SU-DHL-6 (cell line): ENCODE results near the gene NR2F2.

Experiments
- H2AFZ ChIP-seq: fragments of 200-600 bp; sonication (generic); 2 replicates; pipeline ENCODE4 v1.6.1; 2014; ENCODE audit warnings: low read depth, mild to moderate bottlenecking, moderate library complexity, mixed read lengths, antibody characterized with exemption, low read length; ENCODE audit not compliant: severe bottlenecking
- H3F3A ChIP-seq: fragments of 200-600 bp; shearing (Covaris generic); 2 replicates; pipeline ENCODE4 v1.6.0; 2016; ENCODE audit warnings: antibody characterized with exemption, mild to moderate bottlenecking; ENCODE audit not compliant: insufficient read depth
- H3K27ac ChIP-seq: fragments of 200-600 bp; sonication (generic); 2 replicates; pipeline ENCODE4 v1.5.1; 2016; ENCODE audit warnings: low read depth, mild to moderate bottlenecking, low read length, moderate library complexity, mixed read lengths
- H3K27me3 ChIP-seq: fragments of 200-600 bp; sonication (generic), shearing (Covaris generic); 2 replicates; pipeline ENCODE4 v1.6.0; 2014; ENCODE audit warnings: mild to moderate bottlenecking, low read length
- H3K36me3 ChIP-seq: fragments of 200-600 bp; sonication (generic); 2 replicates; pipeline ENCODE4 v1.6.1; 2014; ENCODE audit warnings: mild to moderate bottlenecking, low read length, mixed read lengths
- H3K4me2 ChIP-seq: fragments of 300-600, 200-600 bp; shearing (Covaris generic), sonication (generic); 2 replicates; pipeline ENCODE4 v1.6.0; 2014; ENCODE audit warnings: low read length, low read depth, mild to moderate bottlenecking; ENCODE audit not compliant: poor library complexity, severe bottlenecking
- H3K4me3 ChIP-seq: fragments of 200-600 bp; sonication (generic); 2 replicates; pipeline ENCODE4 v1.5.1; 2014; ENCODE audit warnings: antibody characterized with exemption, low read length, mild to moderate bottlenecking, mixed read lengths; ENCODE audit not compliant: insufficient read depth, poor library complexity, severe bottlenecking
- H3K79me2 ChIP-seq: fragments of 200-600 bp; sonication (generic); 2 replicates; pipeline ENCODE4 v1.6.1; 2014; ENCODE audit warnings: mild to moderate bottlenecking, low read length, moderate library complexity; ENCODE audit not compliant: insufficient read depth
- H3K9ac ChIP-seq: fragments of 200-600 bp; sonication (generic); 2 replicates; pipeline ENCODE4 v1.7.0; 2014; ENCODE audit warnings: mild to moderate bottlenecking, low read length
- H3K9me2 ChIP-seq: fragments of 200-600 bp; sonication (generic); replicated peaks from 2 replicates; pipeline ENCODE4 v1.6.1; 2014; ENCODE audit warnings: low read length; ENCODE audit not compliant: insufficient read depth
- H3K9me3 ChIP-seq: fragments of 200-600 bp; sonication (generic); 2 replicates; pipeline ENCODE4 v1.6.1; 2014; ENCODE audit warnings: low read length, mixed read lengths; ENCODE audit not compliant: insufficient read depth
- H4K20me1 ChIP-seq: fragments of 200-600 bp; sonication (generic); 2 replicates; pipeline ENCODE4 v1.6.1; 2014; ENCODE audit warnings: low read depth, mild to moderate bottlenecking, antibody characterized with exemption, low read length, moderate library complexity, mixed read lengths
- EZH2phosphoT487 ChIP-seq: fragments of 200-600 bp; sonication (generic), shearing (Covaris generic); conservative IDR thresholded peaks from 2 replicates; pipeline ENCODE4 v1.6.1; 2018; ENCODE audit warnings: mild to moderate bottlenecking, antibody characterized with exemption, low read length, moderate library complexity, mixed read lengths
- TF ChIP-seq, protein P1 (sequence below): fragments of 200-600 bp; sonication (generic); IDR thresholded peaks from one replicate; pipeline ENCODE4 v1.5.1; 2017; ENCODE audit warnings: antibody characterized with exemption, mild to moderate bottlenecking, low read length, moderate library complexity; ENCODE audit not compliant: insufficient read depth, poor library complexity, severe bottlenecking

NR2F2 gene

DNA sequence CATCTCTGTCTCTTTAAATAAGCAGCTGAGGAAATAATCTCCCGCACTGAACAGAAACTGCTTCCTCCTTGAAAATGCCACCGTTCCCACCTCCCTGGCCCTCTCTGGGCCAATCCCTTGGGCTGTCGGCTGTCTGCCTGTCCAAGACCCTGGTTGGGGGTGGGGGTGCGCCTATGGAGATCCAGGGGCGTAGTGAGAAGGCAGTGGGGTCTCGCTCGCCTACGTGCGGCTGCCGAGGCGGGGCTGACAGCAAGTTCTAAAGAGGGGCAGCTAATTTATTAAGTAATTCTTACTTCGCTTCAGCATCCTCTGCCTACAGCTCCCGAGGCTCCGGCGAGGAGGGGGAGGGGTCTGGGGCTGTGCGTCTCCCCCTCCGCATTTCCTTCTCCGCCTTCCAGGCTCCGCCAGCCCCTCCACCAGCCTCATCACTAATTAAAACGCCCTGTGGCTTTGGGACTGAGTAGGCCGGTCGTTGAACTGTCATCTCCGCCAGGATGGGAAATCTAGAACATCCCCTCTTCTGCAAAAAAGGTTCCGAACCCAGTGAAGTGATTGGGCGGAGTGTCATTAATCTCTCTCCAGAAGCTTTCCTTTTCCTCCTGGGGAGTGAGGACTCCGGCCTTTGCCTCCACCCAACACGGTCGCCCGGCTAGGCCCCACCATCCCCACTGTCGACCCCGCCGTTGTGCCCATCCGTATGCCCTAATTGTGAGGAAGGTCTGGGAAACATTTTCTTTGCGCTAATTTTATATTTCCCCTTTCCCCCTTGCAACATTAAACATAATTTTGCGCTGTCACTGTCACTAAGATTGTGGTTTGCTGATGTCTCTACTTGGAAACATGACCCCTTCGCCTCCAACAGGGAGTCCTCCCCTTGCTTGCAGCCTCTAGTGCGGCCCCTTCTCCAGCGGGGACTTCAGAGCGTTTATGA, 16.9 kb downstream of the NR2F2 start:
- TF ChIP-seq EZH2phosphoT487, result no peak
- TF ChIP-seq, protein P1, sequence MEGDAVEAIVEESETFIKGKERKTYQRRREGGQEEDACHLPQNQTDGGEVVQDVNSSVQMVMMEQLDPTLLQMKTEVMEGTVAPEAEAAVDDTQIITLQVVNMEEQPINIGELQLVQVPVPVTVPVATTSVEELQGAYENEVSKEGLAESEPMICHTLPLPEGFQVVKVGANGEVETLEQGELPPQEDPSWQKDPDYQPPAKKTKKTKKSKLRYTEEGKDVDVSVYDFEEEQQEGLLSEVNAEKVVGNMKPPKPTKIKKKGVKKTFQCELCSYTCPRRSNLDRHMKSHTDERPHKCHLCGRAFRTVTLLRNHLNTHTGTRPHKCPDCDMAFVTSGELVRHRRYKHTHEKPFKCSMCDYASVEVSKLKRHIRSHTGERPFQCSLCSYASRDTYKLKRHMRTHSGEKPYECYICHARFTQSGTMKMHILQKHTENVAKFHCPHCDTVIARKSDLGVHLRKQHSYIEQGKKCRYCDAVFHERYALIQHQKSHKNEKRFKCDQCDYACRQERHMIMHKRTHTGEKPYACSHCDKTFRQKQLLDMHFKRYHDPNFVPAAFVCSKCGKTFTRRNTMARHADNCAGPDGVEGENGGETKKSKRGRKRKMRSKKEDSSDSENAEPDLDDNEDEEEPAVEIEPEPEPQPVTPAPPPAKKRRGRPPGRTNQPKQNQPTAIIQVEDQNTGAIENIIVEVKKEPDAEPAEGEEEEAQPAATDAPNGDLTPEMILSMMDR, result no peak
- H3K27ac ChIP-seq, result no peak overlapping the region

DNA sequence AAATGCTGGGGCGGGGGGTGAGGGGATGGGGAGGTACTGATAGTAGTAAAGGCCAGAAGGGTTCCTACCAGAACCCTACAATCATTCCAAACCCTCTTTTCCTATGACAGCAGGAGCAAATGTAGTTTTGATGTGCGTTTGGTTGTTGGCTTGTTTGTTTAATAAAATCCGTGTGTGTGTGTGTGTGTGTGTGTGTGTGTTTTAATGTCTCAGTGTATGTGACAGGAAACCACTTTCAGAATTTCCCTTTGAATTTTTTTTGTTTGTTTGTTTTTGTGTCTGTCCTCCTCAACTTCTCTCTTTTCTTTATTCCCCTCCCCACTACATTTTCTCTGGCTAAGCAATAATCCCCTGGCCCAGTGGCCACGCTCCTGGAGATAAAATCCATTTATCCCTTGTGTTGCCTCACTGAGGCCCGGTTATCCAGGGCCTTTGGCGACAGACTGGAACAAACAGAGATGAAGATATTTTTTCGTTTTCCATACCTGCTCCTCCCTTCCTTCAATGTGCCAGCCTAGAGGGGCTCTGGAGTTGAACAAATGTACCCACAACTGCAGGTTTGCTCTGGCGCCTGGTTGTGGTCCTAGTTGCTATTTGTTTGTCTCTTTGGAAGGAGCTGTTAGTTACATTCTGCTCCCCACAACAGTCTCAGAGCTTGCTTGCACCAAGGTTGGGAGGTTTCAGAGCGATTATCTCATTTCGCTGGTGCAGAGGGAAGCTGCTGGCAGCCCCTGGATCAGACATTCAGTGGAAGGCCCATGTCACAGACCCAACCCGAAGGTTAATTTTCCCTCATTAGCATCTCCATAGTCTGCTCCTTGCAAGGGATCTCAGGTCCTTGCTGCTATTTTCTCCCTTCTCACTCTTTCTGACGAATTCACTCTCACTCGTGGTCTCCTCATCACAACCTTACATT, 17.9 kb downstream of the NR2F2 start:
- H4K20me1 ChIP-seq, result no peaks in the 10 kb centered on the region
- H3K4me2 ChIP-seq, result no peak overlapping the region
- H3K9me3 ChIP-seq, result no peaks in the 10 kb centered on the region
- H3K9ac ChIP-seq, result no peak overlapping the region
- H3K9me2 ChIP-seq, result no peaks in the 10 kb centered on the region
- H3F3A ChIP-seq, result no peaks in the 10 kb centered on the region
- TF ChIP-seq EZH2phosphoT487, result no peak
- TF ChIP-seq, protein P1, result no peak
- H3K36me3 ChIP-seq, result no peaks in the 10 kb centered on the region
- H2AFZ ChIP-seq, result no peak overlapping the region
- no peaks in the 10 kb centered on the region for H3K79me2 ChIP-seq
- H3K27ac ChIP-seq, result no peak overlapping the region
- H3K27me3 ChIP-seq, result no peaks in the 10 kb centered on the region
- H3K4me3 ChIP-seq, result no peak overlapping the region

More for the DNA sequence above, 16.9 kb downstream of the NR2F2 start:
- Histone ChIP-seq H3K9me2 (no peaks in the 10 kb centered on the region), H3K9me3 (no peaks in the 10 kb centered on the region), H3K4me3 (no peak overlapping the region), H3K27me3 (no peaks in the 10 kb centered on the region), H3K4me2 (no peak overlapping the region), H2AFZ (no peak overlapping the region), H3K9ac (no peak overlapping the region), H3K36me3 (no peaks in the 10 kb centered on the region), H4K20me1 (no peaks in the 10 kb centered on the region), H3F3A (no peaks in the 10 kb centered on the region), H3K79me2 (no peaks in the 10 kb centered on the region)

DNA sequence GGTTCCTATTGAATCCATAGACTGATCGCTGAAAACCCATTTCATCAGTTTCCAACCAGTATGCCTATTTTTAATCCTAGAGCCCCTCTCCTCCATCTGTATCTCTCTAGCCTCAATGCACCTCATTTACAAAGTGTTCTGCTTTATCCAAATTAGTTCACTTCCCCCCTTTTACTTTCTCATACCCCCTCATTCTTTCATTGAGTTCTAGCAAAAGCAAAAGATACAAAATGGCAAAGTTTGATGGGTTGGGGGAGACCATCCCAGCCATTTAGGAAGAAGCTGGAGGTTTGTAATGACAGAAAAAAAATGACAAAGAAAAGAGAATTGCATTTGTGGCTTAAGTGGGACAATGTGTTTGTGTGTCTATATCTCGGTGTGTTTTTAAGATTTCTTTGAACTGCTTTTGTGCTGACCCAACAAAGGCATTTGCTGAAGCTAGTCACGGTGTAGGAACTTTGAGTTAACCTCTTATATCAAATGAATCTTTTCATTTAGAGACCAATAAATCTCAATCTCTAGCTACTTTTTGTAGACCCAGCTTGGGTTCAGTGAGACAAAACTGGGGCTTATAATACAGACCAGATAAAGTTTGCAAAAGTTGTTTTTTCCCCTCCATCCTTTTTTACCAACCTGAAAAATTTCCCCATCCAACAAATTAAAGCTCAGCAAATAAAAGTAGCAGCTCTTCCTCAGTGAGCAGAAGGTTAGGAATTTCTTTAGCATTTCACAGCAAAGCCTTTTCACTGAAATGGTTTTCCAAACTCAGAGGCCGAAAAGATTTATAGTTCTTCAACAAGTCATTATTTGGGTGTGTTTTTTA, 18.7 kb downstream of the NR2F2 start:
- Histone ChIP-seq H4K20me1 (no peaks in the 10 kb centered on the region), H2AFZ (no peak overlapping the region), H3K9me2 (no peaks in the 10 kb centered on the region), H3K4me3 (no peak overlapping the region), H3K9me3 (no peaks in the 10 kb centered on the region), H3K27me3 (no peaks in the 10 kb centered on the region), H3K9ac (no peak overlapping the region), H3K27ac (no peak overlapping the region), H3K4me2 (no peak overlapping the region), H3F3A (no peaks in the 10 kb centered on the region), H3K79me2 (no peaks in the 10 kb centered on the region), H3K36me3 (no peaks in the 10 kb centered on the region)
- no peak for TF ChIP-seq EZH2phosphoT487
- TF ChIP-seq, protein P1, result no peak
